Measurements from ENCODE around the gene IDH3G. TPM values are rescaled to one million over a fixed set of nuclear protein-coding genes. Genes with fewer than 3 reads are reported as not detected.

The IDH3G gene
- total RNA-seq, 2 experiments from 2014 or later: 46.8 to 47.3 TPM

DNA sequence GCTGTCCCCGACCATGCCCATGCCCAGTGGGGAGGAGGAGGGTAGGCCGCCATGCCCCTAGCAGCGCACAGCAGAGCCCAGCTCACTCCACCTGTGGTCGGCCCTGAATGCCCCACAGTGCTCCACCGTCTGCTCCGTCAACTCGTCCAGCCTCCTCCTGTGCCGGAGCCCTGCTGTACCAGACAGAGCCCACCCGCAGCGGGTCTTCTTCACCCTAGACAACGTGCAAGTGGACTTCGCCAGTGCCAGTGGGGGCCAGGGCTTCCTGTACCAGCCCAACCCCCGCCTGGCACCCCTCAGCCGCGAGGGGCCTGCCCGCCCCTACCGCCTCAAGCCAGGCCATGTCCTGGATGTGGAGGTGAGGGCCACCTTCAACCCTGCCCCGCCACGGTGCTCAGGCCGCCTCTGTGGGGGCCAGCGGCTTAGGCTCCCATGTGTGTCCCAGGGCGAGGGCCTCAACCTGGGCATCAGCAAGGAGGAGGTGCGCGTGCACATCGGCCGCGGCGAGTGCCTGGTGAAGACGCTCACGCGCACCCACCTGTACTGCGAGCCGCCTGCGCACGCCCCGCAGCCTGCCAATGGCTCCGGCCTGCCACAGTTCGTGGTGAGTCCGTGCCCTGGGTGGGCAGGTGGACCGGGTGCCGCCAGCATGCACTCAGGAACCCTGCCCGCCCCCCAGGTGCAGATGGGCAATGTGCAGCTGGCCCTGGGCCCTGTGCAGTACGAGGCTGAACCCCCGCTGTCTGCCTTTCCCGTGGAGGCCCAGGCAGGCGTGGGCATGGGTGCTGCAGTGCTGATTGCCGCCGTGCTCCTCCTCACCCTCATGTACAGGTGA is 20.2 kb downstream of the IDH3G start:
- no peak for TF ChIP-seq CTCF (IDR thresholded peaks at IDR 0.05)

DNA sequence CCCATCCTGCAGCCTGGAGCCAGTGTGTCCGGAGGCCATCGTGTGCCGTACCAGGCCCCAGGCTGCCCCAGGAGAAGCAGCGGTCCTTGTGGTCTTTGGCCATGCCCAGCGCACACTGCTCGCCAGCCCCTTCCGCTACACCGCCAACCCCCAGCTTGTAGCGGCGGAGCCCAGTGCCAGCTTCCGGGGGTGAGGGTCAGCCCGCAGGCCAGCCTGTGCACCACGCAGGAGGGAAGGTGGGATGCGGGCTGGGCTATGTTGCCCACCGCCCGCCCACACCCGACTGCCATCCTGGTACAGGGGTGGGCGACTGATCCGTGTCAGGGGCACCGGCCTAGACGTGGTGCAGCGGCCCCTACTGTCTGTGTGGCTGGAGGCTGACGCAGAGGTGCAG is 21.0 kb downstream of the IDH3G start:
- H3K4me1 Mint-ChIP-seq (ENCODE audit: low read depth): no peaks in the 10 kb centered on the region
- no peaks in the 10 kb centered on the region for H3K36me3 Mint-ChIP-seq (ENCODE audit: low read depth)
- no peaks in the 10 kb centered on the region for H3K27me3 Mint-ChIP-seq
- ChIA-PET CTCF (no interaction called here), POLR2A (no interaction called here)
- H3K27ac Mint-ChIP-seq: no peak overlapping the region
- no peaks in the 10 kb centered on the region for H3K36me3 ChIP-seq (ENCODE audit: insufficient read depth, low read length)
- DNase-seq (no peak), ATAC-seq (ENCODE audit: poor library complexity) (no peak)
- TF ChIP-seq CTCF (IDR thresholded peaks at IDR 0.05): no peak
- intact Hi-C loops (cut with DNase I, micrococcal nuclease): no loop called here
- H3K4me3 Mint-ChIP-seq: no peak overlapping the region
- H3K27ac ChIP-seq (ENCODE audit: low read depth in 1 of 2, low read length in 2 of 2): no peak overlapping the region
- H3K27me3 ChIP-seq (ENCODE audit: control insufficient read depth in 1 of 2, insufficient read depth in 2 of 2, low read length in 2 of 2): no peaks in the 10 kb centered on the region
- H3K4me3 ChIP-seq (ENCODE audit: low read length): no peak overlapping the region
- no peaks in the 10 kb centered on the region for H3K4me1 ChIP-seq (ENCODE audit: insufficient read depth, low read length)
- no peaks in the 10 kb centered on the region for H3K9me3 Mint-ChIP-seq
- H3K9me3 ChIP-seq (ENCODE audit: control insufficient read depth in 1 of 2, insufficient read depth in 1 of 2, low read length in 2 of 2): no peaks in the 10 kb centered on the region

More for the DNA sequence above, 20.2 kb downstream of the IDH3G start:
- no peaks in the 10 kb centered on the region for H3K9me3 ChIP-seq (ENCODE audit: control insufficient read depth in 1 of 2, insufficient read depth in 1 of 2, low read length in 2 of 2)
- no peak overlapping the region for H3K27ac ChIP-seq (ENCODE audit: low read depth in 1 of 2, low read length in 2 of 2)
- ChIA-PET CTCF (no interaction called here), POLR2A (no interaction called here)
- Mint-ChIP-seq H3K36me3 (ENCODE audit: low read depth) (no peaks in the 10 kb centered on the region), H3K27me3 (no peaks in the 10 kb centered on the region), H3K27ac (no peak overlapping the region), H3K4me3 (no peak overlapping the region), H3K9me3 (no peaks in the 10 kb centered on the region), H3K4me1 (ENCODE audit: low read depth) (no peaks in the 10 kb centered on the region)
- H3K4me1 ChIP-seq (ENCODE audit: insufficient read depth, low read length): no peaks in the 10 kb centered on the region
- no peak for DNase-seq
- no peaks in the 10 kb centered on the region for H3K27me3 ChIP-seq (ENCODE audit: control insufficient read depth in 1 of 2, insufficient read depth in 2 of 2, low read length in 2 of 2)
- no peak for ATAC-seq (ENCODE audit: poor library complexity)
- no peaks in the 10 kb centered on the region for H3K36me3 ChIP-seq (ENCODE audit: insufficient read depth, low read length)
- H3K4me3 ChIP-seq (ENCODE audit: low read length): no peak overlapping the region
- intact Hi-C loops (cut with DNase I, micrococcal nuclease): no loop called here

- H3K36me3 ChIP-seq (ENCODE audit: insufficient read depth, low read length): no peaks in the 10 kb centered on the region
- no peaks in the 10 kb centered on the region for H3K27me3 Mint-ChIP-seq
- H3K9me3 ChIP-seq (ENCODE audit: control insufficient read depth in 1 of 2, insufficient read depth in 1 of 2, low read length in 2 of 2): no peaks in the 10 kb centered on the region
- H3K4me1 Mint-ChIP-seq (ENCODE audit: low read depth): no peaks in the 10 kb centered on the region
- CTCF ChIA-PET: no interaction called here
- POLR2A ChIA-PET: no interaction called here
- H3K36me3 Mint-ChIP-seq (ENCODE audit: low read depth): no peaks in the 10 kb centered on the region
- H3K4me1 ChIP-seq (ENCODE audit: insufficient read depth, low read length): peaks cover 4% of the 10 kb centered on the region
- intact Hi-C loops (cut with DNase I, micrococcal nuclease): no loop called here
- ATAC-seq (ENCODE audit: poor library complexity) (no peak), DNase-seq (peak in 1 of 14 experiments; percentile 2)
- H3K27me3 ChIP-seq (ENCODE audit: control insufficient read depth in 1 of 2, insufficient read depth in 2 of 2, low read length in 2 of 2): no peaks in the 10 kb centered on the region
- no peak overlapping the region for H3K4me3 ChIP-seq (ENCODE audit: low read length)
- H3K27ac Mint-ChIP-seq: no peak overlapping the region
- H3K9me3 Mint-ChIP-seq: no peaks in the 10 kb centered on the region
- no peak for TF ChIP-seq CTCF (IDR thresholded peaks at IDR 0.05)
- no peak overlapping the region for H3K27ac ChIP-seq (ENCODE audit: low read depth in 1 of 2, low read length in 2 of 2)
- no peak overlapping the region for H3K4me3 Mint-ChIP-seq
These were observed 21.6 kb downstream of the IDH3G start for GRCh38 chrX:153772316-153773217.

All from CD4-positive, alpha-beta T cell (primary cell).